NOMO-1 (cell line): Measurements from ENCODE around the gene COL6A2.

ENCODE experiments used
- DNase-seq, 2 experiments: peaks; one replicate each; lab custom pipeline; 2025; ENCODE audit not compliant: unreplicated experiment in 2 of 2; lab: John Stamatoyannopoulos, UW

COL6A2 gene

DNA sequence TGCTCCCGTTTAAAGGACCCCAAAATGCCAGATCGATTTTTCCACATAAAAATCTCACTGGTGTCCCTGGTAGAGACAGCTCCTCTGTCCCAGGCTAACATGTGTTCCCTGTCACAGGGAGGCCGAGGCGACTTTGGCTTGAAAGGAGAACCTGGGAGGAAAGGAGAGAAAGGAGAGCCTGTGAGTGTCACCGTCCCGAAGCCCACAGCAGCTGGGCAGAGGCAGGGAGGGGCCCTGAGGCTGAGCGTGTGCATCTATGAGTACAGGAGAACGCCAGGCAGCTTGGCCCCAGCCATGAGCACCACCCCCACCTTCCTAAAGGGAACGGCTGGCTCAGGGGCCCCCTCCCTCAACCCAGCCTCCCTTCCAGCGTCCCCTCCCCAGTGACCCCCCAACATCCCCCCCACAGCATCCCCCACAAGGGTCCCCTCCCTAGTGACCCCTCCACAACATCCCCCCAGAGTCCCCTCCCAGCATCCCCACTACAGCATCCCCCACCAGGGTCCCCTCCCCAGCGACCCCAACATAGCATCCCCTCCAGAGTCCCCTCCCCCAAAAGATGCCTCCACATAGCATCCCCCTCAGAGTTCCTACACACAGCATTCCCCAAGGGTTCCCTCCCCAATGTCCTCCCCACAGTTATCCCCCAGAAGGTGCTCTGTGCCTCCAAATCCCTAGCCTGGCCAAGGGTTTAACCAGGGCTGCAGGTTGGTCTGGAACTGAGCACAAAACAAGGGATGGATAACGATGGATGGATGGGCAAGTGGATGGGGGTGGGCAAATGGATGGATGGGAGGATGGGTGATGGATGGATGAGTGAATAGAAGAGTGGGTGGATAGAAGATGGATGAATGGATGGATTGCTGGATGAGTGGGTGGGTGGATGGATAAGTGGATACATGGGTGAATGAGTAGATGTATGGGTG is 25.1 kb downstream of the COL6A2 start:
- no peak for DNase-seq

DNA sequence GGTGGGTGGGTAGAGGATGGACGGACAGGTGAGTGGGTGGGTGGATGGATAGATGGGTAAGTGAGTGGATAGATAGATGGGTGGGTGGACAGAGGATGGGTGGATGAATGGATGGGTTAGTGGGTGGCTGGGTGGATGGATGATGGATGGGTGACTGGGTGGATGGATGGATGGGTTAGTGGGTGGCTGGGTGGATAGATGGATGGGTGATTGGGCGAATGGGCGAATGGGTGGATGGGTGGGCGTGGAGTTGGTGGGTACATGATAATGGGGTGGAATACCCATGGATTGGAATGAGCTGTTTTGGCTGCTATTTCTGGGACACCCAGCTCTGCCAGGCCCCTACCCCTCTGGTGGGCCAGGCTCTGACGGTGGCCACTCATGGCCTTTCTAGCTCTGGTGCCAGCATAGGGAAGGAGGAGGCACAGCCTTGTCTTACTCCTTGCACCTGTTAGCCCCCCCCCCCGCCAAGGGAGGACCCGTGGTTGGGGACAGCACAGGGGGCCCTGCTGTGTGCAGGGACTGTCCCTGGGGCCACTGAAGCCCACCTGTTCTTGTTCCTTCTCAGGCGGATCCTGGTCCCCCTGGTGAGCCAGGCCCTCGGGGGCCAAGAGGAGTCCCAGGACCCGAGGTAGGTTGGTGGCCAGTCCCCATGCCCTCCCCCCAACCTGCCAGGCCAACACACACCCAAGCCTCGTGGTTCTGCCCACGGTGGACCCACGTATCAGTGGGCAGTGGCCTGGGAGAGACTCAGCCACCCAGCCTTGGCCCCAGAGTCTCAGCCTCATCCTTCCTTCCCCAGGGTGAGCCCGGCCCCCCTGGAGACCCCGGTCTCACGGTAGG is 26.4 kb downstream of the COL6A2 start:
- no peak for DNase-seq

DNA sequence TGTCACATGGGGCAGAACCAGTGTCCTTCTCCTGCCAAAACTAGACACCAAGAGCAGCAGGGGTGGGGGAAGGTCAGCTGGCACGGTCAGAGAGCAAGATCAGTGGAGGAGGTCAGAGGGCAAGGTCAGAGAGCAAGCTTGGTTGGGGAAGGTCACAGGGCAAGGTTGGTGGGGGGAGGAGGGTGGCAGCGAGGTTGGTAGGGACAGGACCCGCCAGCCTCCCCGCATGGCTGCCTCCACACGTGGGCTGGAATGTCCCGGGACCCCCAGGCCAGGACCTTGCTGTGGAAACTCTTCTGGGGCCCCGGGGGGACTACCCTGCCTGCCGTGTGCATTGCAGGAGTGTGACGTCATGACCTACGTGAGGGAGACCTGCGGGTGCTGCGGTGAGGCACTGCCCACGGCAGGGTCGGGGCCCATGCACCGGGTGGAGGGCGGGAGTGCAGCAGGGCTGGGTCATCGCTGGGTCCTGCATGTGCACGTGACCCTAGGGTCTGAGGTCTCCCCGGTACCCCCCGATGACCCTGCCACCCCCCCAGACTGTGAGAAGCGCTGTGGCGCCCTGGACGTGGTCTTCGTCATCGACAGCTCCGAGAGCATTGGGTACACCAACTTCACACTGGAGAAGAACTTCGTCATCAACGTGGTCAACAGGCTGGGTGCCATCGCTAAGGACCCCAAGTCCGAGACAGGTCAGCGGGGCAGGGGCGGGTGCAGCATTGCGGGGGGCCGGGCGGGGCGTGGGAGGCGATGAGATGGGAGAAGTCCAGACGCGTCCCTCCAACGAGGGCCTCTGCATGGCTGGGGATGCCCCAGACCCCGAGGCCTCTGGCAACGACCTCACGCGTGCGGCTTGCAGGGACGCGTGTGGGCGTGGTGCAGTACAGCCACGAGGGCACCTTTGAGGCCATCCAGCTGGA is 27.3 kb downstream of the COL6A2 start:
- no peak for DNase-seq

DNA sequence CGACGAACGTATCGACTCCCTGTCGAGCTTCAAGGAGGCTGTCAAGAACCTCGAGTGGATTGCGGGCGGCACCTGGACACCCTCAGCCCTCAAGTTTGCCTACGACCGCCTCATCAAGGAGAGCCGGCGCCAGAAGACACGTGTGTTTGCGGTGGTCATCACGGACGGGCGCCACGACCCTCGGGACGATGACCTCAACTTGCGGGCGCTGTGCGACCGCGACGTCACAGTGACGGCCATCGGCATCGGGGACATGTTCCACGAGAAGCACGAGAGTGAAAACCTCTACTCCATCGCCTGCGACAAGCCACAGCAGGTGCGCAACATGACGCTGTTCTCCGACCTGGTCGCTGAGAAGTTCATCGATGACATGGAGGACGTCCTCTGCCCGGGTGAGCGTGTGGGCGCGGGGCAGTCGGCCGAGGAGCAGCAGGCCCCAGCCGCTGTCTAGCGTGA is 28.0 kb downstream of the COL6A2 start:
- no peak for DNase-seq

DNA sequence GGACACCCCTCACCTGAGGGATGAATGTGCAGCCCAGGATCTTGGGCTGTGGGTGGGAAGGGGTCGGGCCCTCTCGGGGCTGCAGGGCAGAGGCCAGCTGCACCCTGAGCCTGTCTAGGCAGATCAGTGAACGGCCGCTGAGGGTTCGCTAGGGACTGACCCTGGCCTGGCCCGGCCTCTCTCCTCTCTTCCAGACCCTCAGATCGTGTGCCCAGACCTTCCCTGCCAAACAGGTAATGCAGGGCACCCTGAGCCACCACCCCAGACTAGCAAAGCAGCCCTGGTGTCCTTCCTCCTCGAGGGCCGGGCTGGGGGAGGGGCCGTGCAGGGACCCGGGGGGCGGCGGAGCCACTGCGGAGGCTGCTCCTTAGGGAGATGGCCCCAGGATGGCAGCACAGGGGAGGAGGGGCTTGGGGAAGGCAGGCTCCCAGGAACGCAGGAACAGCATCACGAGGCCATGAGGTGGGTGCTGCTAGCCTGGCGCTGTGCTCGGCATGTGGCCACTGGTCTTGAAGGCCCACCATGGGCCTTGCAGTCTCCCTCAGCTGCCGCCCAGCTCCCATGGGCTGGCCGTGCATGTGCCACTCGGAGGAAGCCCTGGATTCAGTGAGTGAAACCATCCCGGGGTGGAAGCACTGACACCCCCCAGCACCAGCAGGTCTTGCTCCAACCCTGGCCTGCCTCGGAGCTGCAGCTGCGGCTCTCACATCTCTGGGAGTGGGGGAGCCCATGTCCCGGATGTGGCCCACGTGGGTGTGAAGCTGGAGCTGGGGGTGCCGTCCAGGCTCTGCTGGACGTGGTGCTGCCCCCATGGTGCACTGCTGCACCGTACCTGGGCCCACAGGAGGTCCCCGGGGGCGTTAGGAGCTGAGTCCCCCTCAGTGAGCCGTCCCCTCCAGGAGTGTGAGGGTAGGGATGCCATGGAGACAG is 28.7 kb downstream of the COL6A2 start:
- DNase-seq, result no peak

DNA sequence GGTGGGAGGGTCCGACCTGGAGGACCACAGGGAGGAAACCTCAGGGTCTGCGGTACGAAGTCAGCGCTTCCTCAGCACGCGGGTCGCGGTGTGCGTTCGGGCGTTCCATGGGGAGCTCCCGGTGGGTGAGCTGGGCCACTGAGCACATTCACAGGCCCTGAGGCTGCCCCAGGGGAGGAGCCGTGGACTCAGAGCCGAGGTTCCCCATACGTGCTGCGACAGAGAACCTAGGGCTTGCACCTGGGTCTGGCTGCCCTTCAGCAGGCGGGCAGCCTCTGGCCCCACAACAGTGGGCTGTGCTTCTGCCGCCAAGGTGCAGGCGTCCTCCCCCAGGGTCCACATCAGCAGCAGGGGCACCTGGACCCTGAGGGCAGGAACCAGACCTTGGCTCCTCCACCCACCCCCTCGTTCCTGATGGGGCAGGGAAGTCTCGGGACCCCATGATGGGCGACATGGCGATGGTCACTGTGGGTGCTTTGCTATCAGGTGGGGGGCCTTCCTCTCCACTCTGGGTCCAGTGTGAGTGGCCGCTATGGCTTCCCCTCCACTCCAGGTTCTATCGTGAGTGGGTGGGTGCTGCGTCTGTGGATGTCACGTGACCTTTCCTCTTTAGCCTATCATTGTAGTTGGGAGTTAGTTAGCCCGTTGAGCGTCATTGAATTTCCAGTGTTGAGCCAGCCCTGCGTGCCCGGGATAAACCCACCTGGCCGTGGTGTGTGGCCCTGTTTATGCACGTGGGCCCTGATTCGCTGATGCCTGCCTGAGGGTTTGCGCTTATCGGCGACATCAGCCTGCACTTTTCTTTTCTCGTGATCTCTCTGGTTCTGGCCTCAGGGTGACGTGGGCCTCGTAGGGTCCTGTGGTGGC is 29.6 kb downstream of the COL6A2 start:
- no peak for DNase-seq

DNA sequence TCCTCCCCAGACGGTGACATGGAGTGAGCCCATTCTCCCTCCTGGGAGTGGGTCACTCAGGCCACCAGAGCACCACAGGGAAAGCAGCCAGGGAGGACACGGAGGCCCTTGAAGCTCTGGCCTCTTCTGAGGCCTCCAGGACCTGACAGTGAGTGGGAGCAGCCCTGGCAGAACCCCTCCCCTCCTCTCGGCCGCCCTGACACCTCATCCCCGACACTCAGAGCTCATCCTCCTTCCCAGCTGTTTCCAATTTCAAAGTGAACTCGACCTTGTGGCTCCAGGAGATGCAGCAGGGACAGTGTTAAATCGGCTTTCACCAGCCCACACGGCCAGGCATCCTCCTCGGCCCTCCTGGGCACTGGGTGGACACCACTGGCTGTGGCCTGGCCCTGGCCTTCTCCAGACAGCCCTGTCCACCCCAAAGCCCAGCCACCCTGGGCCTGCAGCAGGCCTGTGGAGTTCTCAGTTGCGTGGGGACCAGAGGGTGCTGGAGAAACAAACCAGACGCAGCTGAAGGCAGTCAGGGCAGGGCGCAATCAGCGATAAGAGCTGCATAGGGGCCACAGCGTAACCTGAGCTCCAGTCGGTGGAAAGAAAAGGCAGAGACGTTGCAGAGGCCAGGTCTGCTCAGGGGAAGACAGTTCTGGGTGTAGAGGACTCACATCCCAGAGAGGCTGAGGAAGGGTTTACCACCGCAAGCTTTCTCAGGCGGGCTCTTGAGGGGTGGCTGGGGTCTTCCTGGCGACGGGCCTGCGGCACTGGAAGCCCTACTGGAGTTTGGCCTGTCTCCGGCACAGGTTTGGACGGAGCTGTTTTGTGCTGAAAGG is 30.4 kb downstream of the COL6A2 start:
- DNase-seq, result no peak

DNA sequence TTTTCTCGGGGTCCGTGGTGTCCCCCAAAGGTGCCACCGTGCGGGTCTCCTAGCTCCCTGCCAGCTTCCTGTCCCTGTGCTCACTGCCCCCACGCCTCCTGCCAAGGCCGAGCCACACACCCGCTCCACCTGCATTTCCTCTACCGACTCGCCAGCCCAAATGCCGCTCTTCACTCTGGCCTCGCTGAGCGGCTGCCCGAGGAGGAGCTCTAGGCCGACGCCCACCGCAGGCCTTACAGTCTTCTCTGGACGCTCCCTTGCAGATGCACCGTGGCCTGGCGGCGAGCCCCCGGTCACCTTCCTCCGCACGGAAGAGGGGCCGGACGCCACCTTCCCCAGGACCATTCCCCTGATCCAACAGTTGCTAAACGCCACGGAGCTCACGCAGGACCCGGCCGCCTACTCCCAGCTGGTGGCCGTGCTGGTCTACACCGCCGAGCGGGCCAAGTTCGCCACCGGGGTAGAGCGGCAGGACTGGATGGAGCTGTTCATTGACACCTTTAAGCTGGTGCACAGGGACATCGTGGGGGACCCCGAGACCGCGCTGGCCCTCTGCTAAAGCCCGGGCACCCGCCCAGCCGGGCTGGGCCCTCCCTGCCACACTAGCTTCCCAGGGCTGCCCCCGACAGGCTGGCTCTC is 31.1 kb downstream of the COL6A2 start:
- DNase-seq, result no peak

DNA sequence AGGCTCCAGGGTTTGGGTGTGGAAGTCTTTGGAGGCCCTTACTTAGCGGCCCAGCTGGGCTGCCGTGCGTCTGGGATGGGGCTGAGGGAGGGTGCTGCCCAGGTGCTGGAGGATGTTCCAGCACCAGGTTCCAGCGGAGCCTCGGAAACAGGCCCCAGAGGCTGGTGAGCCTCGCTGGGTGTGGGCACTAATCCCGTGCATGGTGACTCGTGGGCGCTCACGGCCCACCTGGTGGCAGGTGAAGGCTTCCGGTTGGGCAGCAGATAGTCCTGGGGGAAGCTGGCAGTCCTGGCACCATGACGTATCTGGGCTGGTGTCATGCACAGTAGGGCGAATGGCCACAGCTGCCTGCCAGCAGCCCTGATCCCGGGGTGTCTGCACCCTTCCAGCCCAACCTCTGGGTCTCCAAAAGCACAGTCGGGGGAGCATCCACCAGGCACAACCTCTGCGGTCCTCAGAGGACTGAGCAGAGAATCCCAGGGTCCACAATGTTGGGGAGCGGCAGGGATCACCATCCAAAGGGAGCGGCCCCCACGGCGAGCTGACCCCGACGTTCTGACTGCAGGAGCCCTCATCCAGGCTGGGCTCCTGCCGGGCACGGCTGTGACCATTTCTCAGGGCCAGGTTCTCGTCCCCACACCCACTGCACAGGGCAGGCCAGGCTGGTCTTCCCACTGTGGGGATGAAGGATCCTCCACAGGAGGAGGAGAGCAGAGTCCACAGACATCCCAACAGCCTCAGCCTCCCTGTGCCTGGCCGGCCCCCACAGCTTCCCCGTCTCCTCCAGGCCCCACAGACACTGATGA is 32.1 kb downstream of the COL6A2 start:
- DNase-seq, result no peak

DNA sequence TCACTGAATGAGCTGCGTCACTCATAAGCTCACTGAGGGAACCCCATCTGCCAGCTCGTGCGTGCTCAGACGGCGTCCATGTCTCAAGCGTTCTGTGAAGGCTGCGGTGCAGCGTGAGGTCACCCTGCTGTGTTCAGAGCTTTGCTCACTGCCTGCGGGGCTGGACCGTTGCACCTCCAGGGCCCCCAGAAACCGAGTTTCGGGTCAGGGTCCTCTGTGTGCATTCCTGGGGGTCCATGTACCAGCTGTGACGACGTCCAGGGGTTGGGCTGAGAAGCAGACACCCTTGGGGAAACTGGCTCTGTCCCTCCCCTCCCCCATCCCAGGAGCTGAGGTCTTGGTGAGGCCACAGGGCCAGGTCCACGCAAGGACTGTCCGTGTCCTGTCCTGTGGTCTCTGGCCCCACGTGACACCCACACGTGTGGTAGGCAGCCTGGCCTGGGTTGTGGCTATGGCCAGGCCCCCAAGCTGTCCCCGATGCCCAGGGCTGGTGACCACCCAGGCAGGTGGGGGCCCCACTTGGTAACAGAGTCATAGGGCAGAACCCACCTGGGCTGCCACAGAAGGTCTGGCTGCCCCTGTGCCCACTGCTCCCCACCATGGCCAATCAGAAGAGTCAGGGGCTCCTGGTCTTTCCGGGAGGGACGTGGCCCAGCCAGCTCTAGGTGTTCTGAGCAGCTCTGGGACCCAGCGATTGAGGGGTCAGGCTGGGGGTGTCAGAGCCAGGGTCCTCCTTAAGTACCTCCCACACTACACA is 33.1 kb downstream of the COL6A2 start:
- no peak for DNase-seq

DNA sequence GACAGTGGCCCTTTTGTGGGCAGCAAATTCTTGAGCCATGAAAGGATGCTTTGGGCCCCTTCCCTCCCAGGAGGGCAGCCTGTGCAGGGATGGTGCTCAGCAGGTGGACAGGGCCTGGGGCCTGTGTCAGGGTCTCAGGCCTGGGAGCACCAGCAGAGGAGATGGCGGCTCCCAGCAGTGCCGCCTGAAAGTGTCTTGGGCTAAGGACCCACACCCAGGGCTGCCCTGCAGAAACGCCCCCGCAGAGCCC is 33.6 kb downstream of the COL6A2 start:
- DNase-seq, result no peak

DNA sequence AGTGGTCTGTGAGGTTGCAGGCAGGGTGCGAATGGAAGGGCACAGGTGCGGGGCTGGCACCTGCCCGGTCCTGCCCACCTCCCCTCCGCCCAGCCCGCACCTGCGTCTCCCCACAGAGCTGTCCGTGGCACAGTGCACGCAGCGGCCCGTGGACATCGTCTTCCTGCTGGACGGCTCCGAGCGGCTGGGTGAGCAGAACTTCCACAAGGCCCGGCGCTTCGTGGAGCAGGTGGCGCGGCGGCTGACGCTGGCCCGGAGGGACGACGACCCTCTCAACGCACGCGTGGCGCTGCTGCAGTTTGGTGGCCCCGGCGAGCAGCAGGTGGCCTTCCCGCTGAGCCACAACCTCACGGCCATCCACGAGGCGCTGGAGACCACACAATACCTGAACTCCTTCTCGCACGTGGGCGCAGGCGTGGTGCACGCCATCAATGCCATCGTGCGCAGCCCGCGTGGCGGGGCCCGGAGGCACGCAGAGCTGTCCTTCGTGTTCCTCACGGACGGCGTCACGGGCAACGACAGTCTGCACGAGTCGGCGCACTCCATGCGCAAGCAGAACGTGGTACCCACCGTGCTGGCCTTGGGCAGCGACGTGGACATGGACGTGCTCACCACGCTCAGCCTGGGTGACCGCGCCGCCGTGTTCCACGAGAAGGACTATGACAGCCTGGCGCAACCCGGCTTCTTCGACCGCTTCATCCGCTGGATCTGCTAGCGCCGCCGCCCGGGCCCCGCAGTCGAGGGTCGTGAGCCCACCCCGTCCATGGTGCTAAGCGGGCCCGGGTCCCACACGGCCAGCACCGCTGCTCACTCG is 34.1 kb downstream of the COL6A2 start:
- no peak for DNase-seq

DNA sequence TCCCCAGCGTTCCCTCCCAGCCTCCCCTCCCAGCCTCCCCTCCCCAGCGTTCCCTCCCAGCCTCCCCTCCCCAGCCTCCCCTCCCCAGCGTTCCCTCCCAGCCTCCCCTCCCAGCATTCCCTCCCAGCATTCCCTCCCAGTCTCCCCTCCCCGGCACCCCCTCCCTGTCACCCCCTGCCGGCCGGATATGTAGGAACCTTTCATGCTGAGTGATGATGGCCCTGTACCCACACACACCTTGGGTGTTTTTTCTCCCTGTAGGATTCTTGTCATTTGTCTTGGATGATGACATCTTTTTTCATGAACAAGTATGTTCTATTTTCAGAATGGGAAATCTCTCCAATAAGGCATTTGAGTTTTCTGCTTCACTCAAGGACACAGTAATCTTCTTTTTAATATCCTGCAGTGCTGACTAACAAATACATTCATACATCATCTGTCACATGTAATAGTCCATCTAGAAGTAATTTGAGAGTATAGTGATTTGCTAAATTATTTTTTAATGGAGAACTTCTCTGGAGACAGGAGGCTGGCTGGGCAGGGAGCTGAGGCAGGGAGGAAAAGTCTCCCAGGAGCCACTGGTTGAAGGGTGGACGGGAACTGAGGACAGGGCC is 38.0 kb downstream of the COL6A2 start:
- DNase-seq, result no peak

DNA sequence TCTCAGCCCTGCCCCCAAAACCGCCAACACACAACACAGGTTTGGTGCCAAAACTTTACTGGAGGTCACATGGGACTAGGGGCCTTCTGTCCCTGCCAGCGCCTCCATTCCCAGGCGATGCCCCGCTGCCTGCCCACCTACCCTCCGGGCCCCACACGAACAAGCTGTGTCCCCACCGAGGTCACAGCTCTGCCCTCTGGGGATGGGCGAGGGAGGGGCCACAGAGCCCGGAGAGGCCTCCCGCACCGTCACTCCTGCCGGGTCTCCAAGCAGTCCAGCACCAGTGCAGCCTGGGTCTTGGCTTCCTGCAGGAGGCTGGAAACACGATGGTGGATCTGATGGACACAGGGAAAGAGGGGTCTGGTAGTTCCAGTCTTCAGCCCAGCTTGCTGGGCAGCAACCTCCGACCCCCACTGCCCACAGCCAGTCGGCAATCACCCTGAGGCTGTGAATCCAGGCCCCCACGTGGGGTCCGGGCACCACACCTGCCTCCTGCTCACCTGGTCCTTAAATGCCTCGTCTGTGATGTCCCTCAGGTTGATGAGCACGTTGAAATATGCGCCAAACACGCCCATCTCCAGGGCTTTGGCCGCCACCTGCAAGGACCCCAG is 38.9 kb downstream of the COL6A2 start:
- no peak for DNase-seq
